ENCODE results near the gene SLC22A25. TPM values are rescaled to one million over a fixed set of nuclear protein-coding genes. Genes with fewer than 3 reads are reported as not detected.

Gene SLC22A25
- total and polyA plus RNA-seq, 2 donors (not counting 1 experiment from before 2014, with no cell fraction given): not detected

GRCh38 chr11:63212742-63213141 is 30.7 kb downstream of the SLC22A25 start:
- Histone ChIP-seq H3K79me2 (ENCODE audit: control insufficient read depth, insufficient read depth, low read length) (no peaks in the 10 kb centered on the region), H3K9ac (ENCODE audit: insufficient read depth, low read length) (no peak overlapping the region), H2AFZ (ENCODE audit: low read length) (no peak overlapping the region), H3K27me3 (ENCODE audit: control insufficient read depth, insufficient read depth, low read length) (no peaks in the 10 kb centered on the region), H3K4me3 (replicated peaks in 1 of 4; ENCODE audit: control extremely low read depth in 1 of 4, insufficient read depth in 1 of 4, low read depth in 3 of 4, low read length in 4 of 4) (no peak overlapping the region), H3K36me3 (ENCODE audit: control insufficient read depth, insufficient read depth, low read length) (no peaks in the 10 kb centered on the region), H4K20me1 (ENCODE audit: control insufficient read depth, extremely low read depth, insufficient read depth, low read length) (no peaks in the 10 kb centered on the region), H3K4me2 (ENCODE audit: extremely low read depth, insufficient read depth, low read length) (no peak overlapping the region), H3K4me1 (ENCODE audit: control insufficient read depth, extremely low read depth, insufficient read depth, low read length) (no peaks in the 10 kb centered on the region), H3K9me3 (ENCODE audit: control insufficient read depth, insufficient read depth, low read depth, low read length) (no peaks in the 10 kb centered on the region), H3K27ac (ENCODE audit: insufficient read depth, low read length) (no peak overlapping the region)
- peak; percentile 0 to 15 for DNase-seq (ENCODE audit: low read depth in 2 of 2)
- no peak for TF ChIP-seq EZH2 (IDR thresholded peaks at IDR 0.05; ENCODE audit: low read length, missing control alignments)
- TF ChIP-seq, protein P1, sequence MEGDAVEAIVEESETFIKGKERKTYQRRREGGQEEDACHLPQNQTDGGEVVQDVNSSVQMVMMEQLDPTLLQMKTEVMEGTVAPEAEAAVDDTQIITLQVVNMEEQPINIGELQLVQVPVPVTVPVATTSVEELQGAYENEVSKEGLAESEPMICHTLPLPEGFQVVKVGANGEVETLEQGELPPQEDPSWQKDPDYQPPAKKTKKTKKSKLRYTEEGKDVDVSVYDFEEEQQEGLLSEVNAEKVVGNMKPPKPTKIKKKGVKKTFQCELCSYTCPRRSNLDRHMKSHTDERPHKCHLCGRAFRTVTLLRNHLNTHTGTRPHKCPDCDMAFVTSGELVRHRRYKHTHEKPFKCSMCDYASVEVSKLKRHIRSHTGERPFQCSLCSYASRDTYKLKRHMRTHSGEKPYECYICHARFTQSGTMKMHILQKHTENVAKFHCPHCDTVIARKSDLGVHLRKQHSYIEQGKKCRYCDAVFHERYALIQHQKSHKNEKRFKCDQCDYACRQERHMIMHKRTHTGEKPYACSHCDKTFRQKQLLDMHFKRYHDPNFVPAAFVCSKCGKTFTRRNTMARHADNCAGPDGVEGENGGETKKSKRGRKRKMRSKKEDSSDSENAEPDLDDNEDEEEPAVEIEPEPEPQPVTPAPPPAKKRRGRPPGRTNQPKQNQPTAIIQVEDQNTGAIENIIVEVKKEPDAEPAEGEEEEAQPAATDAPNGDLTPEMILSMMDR (conservative IDR thresholded peaks at IDR 0.05 in 1 of 2, IDR thresholded peaks at IDR 0.05 in 1 of 2; ENCODE audit: low read depth in 1 of 2, low read length in 2 of 2): peak; percentile 31 to 52

DNA sequence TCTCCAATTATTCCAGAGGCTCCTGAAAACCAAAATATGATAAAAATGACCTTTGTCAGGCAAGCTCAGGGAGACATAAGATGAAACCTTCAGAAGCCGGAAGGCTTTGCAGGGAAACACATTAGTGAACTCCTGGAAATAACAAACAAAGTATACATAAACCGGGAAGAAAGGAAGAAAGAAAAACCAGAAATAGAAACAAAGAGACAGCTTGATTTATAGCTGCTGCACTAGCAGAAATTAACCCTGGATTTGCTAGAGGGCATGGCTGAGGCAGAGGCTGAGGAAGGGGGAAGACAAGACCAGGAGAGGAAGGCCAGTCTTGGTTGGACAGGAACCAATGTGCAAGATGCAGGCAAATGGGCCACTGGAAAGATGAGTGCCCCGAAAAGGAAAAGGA is 33.3 kb downstream of the SLC22A25 start:
- H3K4me3 ChIP-seq (replicated peaks in 1 of 4; ENCODE audit: control extremely low read depth in 1 of 4, insufficient read depth in 1 of 4, low read depth in 3 of 4, low read length in 4 of 4): no peak overlapping the region
- no peaks in the 10 kb centered on the region for H3K36me3 ChIP-seq (ENCODE audit: control insufficient read depth, insufficient read depth, low read length)
- H3K4me1 ChIP-seq (ENCODE audit: control insufficient read depth, extremely low read depth, insufficient read depth, low read length): no peaks in the 10 kb centered on the region
- H4K20me1 ChIP-seq (ENCODE audit: control insufficient read depth, extremely low read depth, insufficient read depth, low read length): no peaks in the 10 kb centered on the region
- no peak overlapping the region for H3K4me2 ChIP-seq (ENCODE audit: extremely low read depth, insufficient read depth, low read length)
- DNase-seq (ENCODE audit: low read depth in 2 of 2): no peak
- H2AFZ ChIP-seq (ENCODE audit: low read length): no peak overlapping the region
- no peak overlapping the region for H3K9ac ChIP-seq (ENCODE audit: insufficient read depth, low read length)
- H3K79me2 ChIP-seq (ENCODE audit: control insufficient read depth, insufficient read depth, low read length): no peaks in the 10 kb centered on the region
- H3K27ac ChIP-seq (ENCODE audit: insufficient read depth, low read length): no peak overlapping the region
- no peaks in the 10 kb centered on the region for H3K27me3 ChIP-seq (ENCODE audit: control insufficient read depth, insufficient read depth, low read length)
- H3K9me3 ChIP-seq (ENCODE audit: control insufficient read depth, insufficient read depth, low read depth, low read length): no peaks in the 10 kb centered on the region
- TF ChIP-seq, protein P1 (conservative IDR thresholded peaks at IDR 0.05 in 1 of 2, IDR thresholded peaks at IDR 0.05 in 1 of 2; ENCODE audit: low read depth in 1 of 2, low read length in 2 of 2): no peak
- TF ChIP-seq EZH2 (IDR thresholded peaks at IDR 0.05; ENCODE audit: low read length, missing control alignments): no peak

Other genes with a start within 250 kb of the SLC22A25 start
- not detected in 2 replicates for gene SLC22A8, start 227.8 kb downstream of the SLC22A25 start, total RNA-seq
- gene SLC22A8, start 227.8 kb downstream of the SLC22A25 start, polyA plus RNA-seq: not detected in 2 replicates
- not detected in 2 replicates for gene SLC22A24, start 99.4 kb downstream of the SLC22A25 start, total RNA-seq
- gene SLC22A24, start 99.4 kb downstream of the SLC22A25 start, polyA plus RNA-seq: not detected in 2 replicates
- not detected in 2 replicates for gene SLC22A9, start 126.2 kb upstream of the SLC22A25 start, total RNA-seq
- not detected in 2 replicates for gene SLC22A9, start 126.2 kb upstream of the SLC22A25 start, polyA plus RNA-seq
- gene PLAAT5, start 247.6 kb upstream of the SLC22A25 start, total RNA-seq: 0.50 and 0.51 TPM in 2 replicates
- gene PLAAT5, start 247.6 kb upstream of the SLC22A25 start, polyA plus RNA-seq: 0.07 and 0.16 TPM in 2 replicates

Measured in fibroblast of lung (primary cell).